GM12874 (cell line): ENCODE measurements around the gene ARID5A.

ENCODE experiments used
- TF ChIP-seq, protein P1 (sequence below): IDR thresholded peaks from 2 replicates; pipeline ENCODE4 v1.5.1; 2011; ENCODE audit warnings: low read depth, mild to moderate bottlenecking, control low read depth, low read length, moderate library complexity; ENCODE audit not compliant: insufficient read depth

Gene ARID5A

DNA sequence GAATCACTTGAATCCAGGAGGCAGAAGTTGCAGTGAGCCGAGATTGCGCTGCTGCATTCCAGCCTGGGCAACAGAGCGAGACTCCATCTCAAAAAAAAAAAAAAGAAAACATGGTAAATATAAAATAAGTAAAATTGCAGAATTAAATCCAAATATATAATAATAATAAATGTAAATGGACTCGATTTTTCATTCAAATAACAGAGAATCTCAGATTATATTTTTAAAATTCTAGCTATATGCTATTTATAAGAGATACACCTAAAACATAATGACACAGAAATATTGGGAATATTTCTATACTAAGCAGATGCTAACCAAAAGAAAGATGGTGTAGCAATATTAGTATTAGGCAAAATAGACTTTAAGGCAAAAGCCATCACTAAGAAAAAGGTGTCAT lies 16.3 kb upstream of the ARID5A start:
- TF ChIP-seq, protein P1, sequence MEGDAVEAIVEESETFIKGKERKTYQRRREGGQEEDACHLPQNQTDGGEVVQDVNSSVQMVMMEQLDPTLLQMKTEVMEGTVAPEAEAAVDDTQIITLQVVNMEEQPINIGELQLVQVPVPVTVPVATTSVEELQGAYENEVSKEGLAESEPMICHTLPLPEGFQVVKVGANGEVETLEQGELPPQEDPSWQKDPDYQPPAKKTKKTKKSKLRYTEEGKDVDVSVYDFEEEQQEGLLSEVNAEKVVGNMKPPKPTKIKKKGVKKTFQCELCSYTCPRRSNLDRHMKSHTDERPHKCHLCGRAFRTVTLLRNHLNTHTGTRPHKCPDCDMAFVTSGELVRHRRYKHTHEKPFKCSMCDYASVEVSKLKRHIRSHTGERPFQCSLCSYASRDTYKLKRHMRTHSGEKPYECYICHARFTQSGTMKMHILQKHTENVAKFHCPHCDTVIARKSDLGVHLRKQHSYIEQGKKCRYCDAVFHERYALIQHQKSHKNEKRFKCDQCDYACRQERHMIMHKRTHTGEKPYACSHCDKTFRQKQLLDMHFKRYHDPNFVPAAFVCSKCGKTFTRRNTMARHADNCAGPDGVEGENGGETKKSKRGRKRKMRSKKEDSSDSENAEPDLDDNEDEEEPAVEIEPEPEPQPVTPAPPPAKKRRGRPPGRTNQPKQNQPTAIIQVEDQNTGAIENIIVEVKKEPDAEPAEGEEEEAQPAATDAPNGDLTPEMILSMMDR: no peak

GRCh38 chr2:96520697-96521096 lies 15.9 kb upstream of the ARID5A start:
- TF ChIP-seq, protein P1: no peak

DNA sequence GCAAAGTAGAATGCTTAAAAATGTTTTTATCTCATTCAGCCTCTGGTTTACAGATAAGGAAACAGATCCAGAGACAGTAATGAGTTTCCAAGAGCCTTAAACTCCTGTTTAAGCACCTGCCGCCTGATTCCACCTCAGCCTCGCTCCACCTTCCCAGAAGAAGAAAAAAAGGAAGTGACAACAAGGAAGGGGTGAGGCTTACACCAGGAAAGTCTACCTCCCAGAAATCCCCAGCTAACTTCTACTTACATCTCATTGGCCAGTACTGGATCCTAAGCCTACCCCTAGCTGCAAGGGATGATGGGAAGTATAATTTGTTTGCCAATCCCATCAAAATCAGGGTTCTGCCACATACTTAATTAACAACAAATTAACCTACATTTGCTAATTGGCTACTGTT lies 15.3 kb upstream of the ARID5A start:
- TF ChIP-seq, protein P1: no peak

- TF ChIP-seq, protein P1: no peak
These were observed 14.0 kb upstream of the ARID5A start for GRCh38 chr2:96522304-96523203.

GRCh38 chr2:96523659-96524481 lies 12.7 kb upstream of the ARID5A start:
- TF ChIP-seq, protein P1: no peak

GRCh38 chr2:96524482-96525210 lies 11.9 kb upstream of the ARID5A start:
- TF ChIP-seq, protein P1: no peak

DNA sequence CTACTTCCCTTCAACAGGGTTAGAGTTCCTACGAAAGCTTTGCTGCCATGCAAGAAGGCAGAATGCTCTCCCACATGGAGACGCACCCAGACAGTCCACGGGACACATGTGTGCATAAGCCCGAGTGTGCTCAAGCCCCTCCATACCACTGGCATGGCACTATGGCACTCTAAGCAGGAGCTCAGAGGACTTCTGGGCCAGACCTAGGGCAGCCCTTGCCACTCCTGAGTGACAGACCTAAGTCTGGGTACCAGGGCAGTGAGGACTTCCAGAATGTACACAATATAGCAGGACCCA lies 11.4 kb upstream of the ARID5A start:
- TF ChIP-seq, protein P1: no peak
